Stimulated activated CD8-positive, alpha-beta memory T cell treated with anti-CD3 and anti-CD28 coated beads, Interleukin-15, amount 100 ng/mL, for 1 hour (primary cell): Measurements from ENCODE around the gene FCHSD1.

Experiments used
- DNase-seq: peaks from one replicate; pipeline ENCODE4 v3.0.0-alpha.2; 2020; ENCODE audit warnings: low read depth

Gene FCHSD1

DNA sequence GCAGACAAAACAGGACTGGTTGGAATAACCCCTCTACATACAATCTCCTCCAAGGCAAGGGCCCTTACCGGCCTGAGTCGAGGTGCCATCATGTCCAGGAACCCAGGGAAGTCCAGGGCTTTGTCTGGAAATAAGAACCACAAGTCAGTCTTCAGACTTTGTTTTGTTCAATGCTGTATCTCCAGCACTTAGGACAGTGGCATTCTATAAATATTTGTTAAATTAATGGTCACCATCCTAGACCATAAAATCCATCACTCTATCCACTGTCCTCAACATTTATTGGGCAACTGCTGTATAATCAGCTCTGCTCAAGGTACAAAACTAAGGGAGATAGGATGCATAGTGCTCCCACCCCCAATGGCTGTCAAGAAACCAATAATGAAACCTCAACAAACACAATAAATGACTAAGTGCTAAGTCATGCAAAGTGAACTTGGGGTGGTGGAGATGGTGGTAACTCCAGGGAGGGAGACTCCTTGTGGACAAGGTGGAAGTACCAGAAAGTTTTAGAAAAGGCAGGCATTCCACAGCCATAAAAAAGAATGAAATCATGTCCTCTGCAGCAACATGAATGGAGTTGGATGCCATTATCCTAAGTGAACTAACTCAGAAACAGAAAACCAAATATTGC lies 9.5 kb downstream of the FCHSD1 start:
- DNase-seq, result no peak

DNA sequence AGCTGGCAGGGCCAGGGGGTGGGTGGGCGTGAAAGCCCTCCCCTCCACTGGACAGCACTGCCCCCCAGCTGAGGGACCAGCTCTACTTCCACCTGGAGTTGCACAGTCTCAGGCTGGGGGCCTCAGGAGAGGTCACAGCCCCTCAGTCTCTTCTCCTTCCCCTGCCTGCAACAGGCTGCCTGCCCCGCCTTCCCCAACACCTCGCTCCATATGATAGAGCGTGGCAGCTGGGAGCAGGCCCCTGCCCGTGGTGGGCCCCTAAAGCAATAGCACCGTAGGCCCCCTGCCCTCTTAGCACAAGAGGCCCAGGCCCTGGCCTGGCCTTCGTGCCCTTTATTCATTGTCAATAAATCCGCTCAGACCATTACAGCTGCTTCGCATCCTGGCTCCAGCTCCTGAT lies 10.5 kb downstream of the FCHSD1 start:
- no peak for DNase-seq

DNA sequence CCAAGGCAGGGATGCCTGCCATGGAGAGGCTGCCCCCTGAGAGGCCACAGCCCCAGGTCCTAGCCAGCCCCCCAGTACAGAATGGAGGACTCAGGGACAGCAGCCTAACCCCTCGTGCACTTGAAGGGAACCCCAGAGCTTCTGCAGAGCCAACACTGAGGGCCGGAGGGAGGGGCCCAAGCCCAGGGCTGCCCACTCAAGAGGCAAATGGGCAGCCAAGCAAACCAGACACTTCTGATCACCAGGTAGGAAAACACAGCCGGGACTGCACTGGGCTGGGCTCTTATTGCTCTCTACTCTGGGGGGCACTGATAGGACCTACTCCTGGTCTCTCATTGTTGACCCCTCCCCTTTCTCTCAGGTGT lies 11.2 kb downstream of the FCHSD1 start:
- no peak for DNase-seq

DNA sequence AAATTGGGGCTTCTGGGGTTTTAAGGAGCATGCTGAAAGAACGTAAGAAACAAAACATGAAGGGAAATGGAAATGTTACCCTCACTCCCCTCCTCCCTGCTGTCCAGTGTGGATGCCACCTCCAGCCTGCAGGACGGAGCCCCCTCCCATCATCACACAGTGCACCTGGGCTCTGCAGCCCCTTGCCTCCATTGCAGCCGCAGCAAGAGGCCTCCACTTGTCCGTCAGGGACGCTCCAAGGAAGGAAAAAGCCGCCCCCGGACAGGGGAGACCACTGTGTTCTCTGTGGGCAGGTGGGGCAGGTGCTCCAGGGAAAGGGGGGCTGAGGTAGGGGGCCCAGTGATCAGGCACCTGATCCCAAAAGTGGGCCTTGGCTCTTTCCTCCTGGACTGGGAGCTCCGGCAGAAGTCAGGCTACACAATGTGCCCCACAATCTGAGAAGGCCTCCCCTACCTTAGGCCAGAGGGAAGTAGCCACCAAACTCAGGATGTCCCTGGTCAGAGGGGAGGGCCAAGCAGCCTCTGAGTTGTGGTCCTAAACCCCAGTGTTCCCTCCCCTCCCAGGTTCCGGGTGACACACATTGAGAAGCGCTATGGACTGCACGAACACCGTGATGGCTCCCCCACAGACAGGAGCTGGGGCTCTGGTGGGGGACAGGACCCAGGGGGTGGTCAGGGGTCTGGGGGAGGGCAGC lies 11.7 kb downstream of the FCHSD1 start:
- DNase-seq, result no peak

DNA sequence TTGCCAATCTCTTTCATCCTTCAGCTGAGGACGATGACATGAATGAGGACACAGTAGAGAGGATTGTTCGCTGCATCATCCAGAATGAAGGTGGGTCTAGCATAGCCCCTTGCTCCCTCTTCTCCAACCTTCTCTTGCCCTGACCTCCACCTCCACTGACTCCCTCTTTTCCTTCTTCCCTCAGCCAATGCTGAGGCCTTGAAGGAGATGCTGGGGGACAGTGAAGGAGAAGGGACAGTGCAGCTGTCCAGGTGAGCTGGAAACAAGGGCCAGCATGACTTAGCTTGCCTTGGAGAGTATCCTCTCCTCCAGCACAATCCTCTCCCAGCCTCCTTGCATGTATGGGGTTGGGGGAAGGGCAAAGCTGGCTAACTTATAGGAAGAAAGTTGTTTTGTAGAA lies 12.4 kb downstream of the FCHSD1 start:
- DNase-seq, result no peak

DNA sequence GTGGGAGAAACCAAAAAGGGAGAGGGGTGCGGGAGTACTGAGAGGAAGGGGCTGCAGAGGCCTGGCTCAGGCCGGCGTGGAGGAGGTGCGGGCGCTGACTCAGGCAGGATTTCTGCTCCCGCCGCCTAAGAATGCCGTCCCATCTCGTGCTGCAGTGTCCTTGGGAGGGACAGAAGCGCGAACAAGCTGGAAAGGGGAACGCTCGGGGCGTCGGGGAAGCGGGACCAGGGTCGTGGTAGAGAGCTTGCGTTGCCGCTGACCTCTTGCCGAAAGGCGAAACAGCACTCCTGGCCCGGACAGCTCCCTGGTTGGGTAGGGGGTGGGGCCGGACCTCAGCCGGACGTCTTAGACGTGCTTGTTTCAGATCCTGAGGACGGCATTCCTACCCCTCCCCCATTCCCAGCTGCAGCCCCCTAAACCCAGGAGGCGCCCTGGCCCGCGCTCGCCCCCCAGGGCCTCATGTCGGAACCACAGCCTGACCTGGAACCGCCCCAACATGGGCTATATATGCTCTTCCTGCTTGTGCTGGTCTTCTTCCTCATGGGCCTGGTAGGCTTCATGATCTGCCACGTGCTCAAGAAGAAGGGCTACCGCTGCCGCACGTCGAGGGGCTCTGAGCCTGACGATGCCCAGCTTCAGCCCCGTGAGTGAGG lies 13.3 kb downstream of the FCHSD1 start:
- DNase-seq, result peak; percentile 31

DNA sequence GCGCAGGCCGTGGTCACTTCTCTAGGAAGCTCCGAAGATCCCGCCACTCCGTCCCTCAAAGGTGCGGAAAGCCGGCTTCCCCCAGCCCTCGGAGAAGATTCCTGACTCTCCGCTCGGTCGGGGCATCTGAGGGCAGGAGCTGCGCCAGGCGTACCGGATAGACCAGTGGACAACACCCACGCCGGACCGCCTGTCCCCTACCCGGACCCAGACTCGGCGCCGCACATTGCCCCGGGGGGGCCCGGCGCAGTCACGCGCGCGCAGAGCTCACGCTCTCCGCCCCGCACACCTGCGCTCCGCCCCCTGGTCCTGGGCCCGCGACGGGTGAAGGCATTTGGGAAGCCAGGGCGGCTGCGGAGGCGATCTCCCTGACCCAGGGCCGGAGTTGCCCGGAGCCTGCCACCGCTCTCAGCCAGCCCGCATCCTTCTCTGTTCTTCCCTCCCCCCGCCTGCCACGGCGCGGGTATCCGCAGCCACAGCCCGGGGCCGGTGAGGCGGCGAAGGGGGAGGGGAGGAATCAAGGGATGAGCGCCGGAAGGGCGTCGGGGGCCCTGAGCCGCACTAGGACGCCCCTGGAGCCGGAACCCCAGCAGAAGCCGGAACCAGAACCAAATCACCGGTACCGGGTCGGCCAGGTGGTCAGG lies 14.0 kb downstream of the FCHSD1 start:
- peak; percentile 14 for DNase-seq

DNA sequence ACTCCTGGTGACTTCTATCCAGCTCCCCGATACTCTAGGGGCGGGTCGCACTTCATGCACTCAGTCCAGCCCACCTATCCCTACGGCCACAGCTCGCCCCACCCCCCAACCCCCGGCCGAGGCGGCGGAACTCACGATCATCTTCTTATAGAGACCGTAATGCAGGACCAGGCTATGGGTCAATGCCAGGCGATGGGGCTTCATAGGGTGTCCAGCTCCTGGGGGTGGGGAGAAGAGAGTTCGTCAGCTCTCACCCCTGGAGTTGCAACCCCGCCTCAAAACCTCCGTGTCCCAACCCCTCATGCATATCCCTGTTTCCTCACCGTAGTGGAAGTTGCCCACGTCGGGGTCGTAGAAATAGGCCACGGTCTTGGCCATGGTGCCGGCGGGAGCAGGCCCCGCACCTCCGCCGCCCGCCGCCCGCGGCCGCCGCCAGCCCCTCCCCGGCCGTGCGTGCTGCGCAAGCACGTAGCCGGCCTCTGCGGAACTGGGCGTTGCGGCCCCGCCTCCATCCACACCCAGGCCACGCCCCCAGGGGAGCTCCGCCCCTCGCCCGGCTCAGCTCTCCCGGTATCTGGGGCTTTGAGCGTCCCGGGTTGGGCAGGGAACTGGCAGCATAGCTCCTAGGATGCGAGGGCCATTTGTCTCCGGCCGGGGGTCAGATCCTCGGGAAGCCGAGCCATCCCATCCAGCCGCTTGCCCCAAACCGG lies 14.7 kb downstream of the FCHSD1 start, which contains the start of the genes HDAC3 and RELL2:
TSS of gene HDAC3 (minus strand) at position 437 of the 710 bp plus-strand sequence. CDS start at position 378, 59 bp downstream.
TSS of gene RELL2 (plus strand) at position 585 of the 710 bp plus-strand sequence. CDS start 1,229 bp downstream, outside the sequence.
- peak; percentile 89 for DNase-seq

DNA sequence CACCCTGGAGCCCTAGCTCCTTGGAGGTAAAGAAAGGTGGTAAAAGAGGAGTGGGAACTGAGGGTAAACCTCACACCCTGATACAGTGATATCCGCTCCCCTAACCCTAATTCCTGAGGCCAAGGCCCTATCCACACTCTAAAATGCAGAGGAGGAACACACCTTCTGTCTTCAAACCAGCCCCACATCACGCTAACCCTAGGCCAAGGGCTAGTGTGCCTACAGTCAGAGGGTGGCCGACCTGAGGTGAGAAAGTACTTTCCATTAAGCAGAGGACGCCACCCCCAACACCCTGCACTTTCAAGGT lies 15.2 kb downstream of the FCHSD1 start:
- no peak for DNase-seq

DNA sequence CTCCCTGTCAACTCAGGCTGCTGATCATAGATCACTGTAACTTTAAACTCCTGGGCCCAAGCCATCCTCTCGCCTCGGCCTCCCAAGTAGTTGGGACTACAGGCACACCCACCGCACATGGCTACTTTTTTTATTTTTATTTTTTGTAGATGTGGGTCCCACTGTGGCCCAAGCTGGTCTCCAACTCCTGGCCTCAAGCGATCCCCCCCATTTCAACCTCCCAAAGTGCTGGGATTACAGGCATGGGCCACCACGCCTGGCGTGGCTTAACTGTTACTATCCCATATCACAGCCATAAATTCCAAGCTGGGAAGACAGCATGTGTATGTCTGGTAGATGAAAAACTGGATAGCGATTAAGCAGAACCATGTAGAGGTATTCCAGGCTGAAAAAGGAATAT lies 15.6 kb downstream of the FCHSD1 start:
- DNase-seq, result no peak

DNA sequence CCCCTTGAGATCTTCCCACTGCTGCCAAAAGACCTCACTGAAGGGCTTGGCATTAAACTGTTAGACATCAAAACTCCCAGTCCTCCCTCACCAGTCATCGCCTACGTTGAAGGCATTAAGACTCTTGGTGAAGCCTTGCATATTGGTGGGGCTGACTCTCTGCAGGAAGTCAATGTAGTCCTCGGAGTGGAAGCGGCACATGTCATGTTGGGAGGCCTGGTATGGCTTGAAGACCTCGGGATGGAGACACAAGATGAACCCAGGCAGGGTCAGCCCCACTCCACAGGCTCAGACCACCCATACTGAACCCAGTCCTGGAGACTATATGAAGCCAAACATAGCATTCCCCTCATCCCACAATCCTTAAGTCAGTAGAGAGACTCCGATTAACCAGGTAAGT lies 16.5 kb downstream of the FCHSD1 start:
- DNase-seq, result no peak

DNA sequence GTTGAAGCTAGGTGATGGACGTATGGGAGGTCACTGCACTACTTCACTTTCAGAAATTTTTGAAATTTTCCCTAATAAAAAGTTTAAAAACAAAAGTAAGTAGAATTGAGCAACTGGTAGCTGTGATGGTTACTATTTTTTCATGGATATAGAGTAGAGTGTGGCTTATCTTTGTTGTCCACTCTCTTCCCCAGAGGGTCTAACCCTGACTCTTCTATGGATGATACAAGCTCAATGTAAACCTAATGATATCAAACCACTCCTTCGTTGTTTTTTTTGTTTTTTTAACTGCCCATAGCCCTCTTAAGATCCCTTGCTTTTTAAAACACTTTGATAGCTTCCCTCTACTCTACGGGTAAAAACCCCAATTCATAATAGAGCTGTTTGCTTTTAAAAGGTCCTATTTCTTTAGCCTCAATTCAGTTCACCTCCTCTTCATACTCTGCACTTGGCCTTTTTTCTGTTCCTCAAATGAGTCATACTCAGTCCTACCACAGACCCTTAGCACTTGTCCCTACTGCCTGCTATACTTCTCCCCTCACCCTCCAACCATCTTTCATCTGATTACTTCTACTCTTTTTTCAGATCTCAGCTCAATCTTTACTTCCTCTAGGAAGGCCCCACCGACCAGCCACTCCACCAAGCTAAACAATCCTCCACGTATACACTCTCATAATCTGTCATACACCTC lies 17.2 kb downstream of the FCHSD1 start:
- DNase-seq, result no peak

DNA sequence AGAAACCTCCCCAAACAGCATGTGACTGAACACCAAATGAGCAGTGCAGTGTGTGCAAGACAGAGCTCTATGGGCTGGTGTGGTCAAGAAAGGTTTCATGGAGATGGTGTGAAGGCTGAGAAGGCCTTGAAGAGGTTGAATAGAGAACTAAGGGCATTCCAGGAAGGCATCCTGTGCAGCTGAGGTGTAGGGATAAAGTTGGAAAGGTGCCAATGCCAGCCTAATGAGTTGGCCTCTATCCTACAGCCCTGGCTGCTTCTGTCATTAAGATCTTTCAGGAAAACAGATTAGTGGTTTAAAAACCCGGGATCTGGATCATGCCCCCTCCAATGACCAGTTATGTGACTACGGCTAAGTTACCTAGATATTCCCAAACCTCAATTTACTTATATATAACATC lies 18.6 kb downstream of the FCHSD1 start:
- DNase-seq, result no peak

DNA sequence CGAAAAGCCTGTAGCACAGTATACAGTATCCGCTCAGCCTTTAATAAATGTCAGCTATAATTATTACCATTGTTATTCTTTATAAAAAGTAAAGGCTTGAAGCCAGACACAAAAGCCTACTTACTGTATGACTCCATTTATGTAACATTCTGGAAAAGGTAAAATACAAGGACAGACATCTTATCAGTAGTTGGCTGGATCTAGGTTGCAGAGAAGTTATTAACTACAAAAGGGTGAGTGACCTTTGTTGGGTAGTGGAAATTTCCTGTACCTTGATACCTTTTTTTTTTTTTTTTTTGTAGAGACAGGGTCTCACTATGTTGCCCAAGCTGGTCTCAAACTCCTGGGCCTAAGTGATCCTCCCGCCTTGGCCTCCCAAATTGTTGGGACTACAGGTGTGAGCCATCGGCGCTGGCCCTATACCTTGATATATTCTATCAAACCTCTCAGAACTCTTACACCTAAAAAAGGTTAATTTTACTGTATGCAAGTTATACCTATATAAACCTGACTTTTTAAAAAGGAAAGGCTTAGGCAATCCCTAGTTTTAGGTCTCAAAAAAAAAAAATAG lies 20.6 kb downstream of the FCHSD1 start:
- no peak for DNase-seq

DNA sequence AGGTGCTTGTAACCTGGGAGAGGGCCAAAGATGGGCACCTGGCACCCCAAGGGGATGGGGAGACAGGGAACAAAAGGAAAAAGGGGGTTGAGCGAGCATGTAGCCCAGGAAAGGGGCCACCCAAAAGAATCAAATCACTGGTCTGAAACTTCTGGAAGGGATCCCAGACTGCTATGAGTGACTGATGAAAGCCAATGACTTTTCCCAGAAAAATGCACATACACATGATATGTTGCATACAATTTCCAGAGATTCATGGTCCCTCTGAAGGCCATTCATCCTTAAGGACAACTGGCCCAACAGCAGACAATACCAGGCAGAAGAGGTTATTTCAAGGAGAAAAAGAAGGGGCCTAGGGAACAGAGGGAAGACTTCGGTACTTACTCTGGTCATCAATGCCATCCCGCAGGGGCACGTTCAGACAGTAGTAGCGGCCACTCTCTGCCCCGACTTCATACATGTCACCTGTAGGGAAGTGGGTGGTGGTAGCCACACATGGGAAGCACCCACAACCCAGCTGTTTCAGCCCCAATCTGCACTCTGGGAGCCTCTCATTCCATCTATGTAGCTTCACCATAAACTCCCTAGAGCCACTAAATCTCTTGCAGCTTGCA lies 22.9 kb downstream of the FCHSD1 start:
- no peak for DNase-seq

DNA sequence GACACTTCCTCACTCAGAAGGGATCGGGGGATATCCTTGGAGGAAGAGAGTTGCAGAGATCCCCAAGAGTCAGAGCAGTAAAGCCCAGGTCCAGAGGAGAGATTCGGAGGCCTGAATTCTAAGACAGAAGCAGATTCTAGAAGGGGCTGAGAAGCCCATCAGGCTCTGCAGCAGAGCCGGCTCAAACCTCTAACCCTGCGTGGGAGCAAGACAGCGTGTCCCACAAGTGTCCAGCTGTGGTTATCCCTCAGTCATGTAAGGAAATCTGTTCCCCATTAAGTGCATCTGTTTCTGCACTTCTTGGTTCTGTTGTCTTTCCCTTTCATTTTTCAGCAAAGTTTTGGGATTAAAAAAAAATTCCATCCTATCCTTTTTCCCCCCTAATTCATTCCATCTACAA lies 27.6 kb downstream of the FCHSD1 start:
- no peak for DNase-seq

DNA sequence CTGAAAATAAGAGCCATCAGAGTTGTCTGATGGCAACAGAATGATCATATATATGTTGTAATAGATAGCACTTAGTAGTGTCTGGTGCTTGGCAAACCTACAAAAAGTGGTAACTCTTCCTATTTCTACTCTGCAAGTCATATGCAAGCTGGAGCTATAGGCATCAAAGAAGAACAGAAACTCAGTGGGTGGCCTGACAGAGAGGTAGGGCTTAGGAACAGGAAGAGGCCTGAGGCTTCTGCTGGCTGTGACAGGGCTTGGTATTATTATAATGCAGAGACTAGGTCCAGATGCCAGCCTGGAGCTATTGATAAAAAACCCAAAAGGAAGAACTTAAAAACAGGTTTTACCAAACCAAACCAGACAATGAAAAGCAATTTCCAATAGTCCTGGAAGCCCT lies 28.0 kb downstream of the FCHSD1 start:
- DNase-seq, result no peak

DNA sequence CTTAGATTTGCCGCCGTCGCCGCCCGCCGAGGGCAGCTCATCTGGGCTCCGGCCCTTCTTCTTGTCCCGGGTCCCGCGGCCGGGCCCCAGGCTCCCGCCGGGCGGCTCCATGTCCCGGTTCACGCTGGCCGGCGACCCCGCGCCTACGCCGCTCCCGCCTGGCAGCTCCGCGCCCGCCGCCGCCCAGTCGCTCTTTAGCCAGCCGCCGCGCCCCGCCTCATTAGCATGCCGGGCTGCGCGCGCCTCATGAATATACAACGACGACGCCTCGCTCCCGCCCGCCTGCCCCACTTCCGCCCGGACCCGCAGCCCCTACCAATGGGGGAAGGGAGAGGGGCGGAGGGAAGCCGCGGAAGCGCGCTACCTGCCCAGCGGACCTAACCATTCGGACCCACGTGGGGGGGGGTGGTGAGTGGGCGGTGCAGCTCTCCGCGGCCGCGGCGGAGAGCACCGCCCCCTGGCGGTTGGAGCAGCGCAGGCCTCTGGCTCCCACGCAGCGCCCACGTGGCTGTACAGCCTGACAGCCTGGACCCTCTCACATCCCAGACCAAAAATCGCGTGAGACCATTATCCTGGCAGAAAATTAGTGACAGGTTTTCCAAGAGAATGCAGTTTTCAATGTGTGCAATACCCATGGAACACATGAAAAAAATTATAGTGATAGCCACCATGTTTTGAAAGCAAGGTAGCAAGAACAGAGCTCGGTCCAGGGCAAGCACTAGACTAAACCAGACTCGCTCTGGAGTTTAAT lies 32.2 kb downstream of the FCHSD1 start, which contains the start of gene DIAPH1:
TSS of gene DIAPH1 (minus strand) at position 197 of the 751 bp plus-strand sequence. CDS start at position 111, 86 bp downstream.
- peak; percentile 97 for DNase-seq

DNA sequence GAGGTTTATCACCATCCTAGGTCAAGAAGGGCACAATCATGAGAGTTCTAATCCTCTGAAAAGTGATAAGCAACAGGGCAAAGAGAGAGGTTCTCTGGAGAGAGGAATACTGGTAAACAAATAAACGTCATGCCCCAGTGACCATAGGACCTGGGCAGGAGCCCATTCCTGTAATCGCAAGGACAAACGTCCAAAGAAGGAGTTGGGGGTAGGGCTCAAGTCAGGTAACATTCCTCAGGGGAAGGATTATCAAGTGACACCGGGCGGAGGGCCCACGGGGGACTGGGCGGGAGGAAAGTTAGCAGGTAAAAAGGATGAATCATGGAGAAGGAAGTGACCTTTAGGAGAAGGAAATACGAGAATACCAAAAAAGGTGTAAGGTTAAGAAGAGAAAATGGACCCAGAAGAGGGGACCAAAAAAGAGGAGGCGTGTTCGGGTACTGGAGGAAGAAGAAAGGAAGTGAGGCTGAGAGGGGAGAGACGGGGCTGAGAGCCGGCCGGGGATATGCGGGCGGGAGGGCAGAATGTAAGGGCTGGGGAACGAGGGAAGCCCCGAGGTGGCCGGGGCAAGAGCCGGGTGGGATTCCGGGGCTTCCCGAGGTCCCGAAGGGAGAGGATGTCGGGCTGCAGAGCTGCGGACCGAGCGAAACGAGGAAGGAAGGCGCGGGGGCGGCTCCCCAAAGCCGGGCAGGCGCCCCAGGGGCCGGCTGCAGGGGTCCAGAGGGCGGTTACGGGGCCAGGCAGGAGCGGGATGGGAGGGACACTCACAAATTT lies 33.0 kb downstream of the FCHSD1 start:
- peak; percentile 25 for DNase-seq
